Adipocyte (in vitro differentiated cells): ENCODE data around the gene BCL11A.

ENCODE experiments used
- DNase-seq: peaks from one replicate; pipeline ENCODE4 v3.0.0-alpha.2; 2015; ENCODE audit warnings: low read depth
- H3K27me3 ChIP-seq: replicated peaks from 2 replicates; pipeline ENCODE4 v1.7.0; 2013; ENCODE audit warnings: mild to moderate bottlenecking, low read length, moderate library complexity; ENCODE audit not compliant: control insufficient read depth, insufficient read depth
- H3K36me3 ChIP-seq: 2 replicates; pipeline ENCODE4 v1.7.0; 2013; ENCODE audit warnings: low read length, mild to moderate bottlenecking, moderate library complexity; ENCODE audit not compliant: control insufficient read depth, insufficient read depth, severe bottlenecking
- H3K4me1 ChIP-seq: 2 replicates; pipeline ENCODE4 v1.7.0; 2013; ENCODE audit warnings: mild to moderate bottlenecking, low read length, moderate library complexity; ENCODE audit not compliant: control insufficient read depth, insufficient read depth
- H3K4me3 ChIP-seq: 2 replicates; pipeline ENCODE4 v1.7.0; 2013; ENCODE audit warnings: mild to moderate bottlenecking, low read length, moderate library complexity
- H3K9ac ChIP-seq: 2 replicates; pipeline ENCODE4 v1.7.0; 2013; ENCODE audit warnings: mild to moderate bottlenecking, low read length, moderate library complexity
- H3K9me3 ChIP-seq: 2 replicates; pipeline ENCODE4 v1.7.0; 2013; ENCODE audit warnings: mild to moderate bottlenecking, low read length, moderate library complexity; ENCODE audit not compliant: control insufficient read depth

Gene BCL11A

DNA sequence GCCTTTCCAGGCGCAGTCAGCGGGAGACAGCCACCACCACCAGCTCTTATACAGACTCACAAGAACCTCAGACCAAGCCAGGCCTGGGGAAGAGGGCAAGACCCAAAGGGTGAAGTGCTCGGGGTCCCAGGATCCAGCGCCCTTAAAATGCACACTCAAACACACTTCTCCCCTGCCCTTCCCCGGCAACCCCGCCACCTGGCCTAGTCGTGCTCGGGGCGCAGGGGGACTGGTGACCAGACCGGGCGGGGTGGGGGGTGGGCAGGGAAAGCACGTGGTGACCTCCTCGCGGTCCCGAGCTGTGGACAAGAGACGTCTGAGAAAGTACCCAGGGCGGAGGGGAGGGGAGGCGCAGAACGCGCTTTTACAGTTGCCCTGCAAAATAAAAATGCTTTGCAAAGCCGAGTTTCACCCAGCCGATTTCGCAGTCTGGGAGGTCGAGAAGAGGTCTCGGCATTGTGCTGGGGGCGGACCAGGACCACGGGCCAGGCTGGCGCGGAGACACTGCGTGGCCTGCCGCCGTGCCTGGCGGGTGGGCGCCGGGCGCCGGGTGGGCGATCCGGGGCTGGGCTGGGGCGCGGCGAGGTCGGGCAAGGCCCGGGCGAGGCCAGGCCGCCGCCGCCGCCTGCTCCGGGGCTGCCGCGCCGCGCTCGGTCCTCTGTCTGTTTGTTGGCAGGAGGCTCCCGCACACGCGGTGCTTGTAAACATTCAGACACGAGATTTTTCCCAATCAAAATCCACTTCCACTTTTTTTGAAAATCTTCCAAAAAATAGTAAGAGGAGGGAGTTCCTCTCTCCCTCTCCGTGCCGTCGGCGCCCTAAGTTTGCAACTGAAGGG, 2.0 kb downstream of the BCL11A start:
- Histone ChIP-seq H3K9me3 (no peaks in the 10 kb centered on the region), H3K9ac (no peak overlapping the region), H3K4me1 (peaks cover 22% of the 10 kb centered on the region), H3K36me3 (no peaks in the 10 kb centered on the region), H3K4me3 (peak overlapping the region; percentile 17), H3K27me3 (peaks cover 57% of the 10 kb centered on the region)
- DNase-seq = peak; percentile 75

GRCh38 chr2:60550984-60551239, 2.5 kb downstream of the BCL11A start:
- no peak overlapping the region for H3K4me3 ChIP-seq
- no peak overlapping the region for H3K9ac ChIP-seq
- peaks cover 22% of the 10 kb centered on the region for H3K4me1 ChIP-seq
- no peak for DNase-seq
- peaks cover 57% of the 10 kb centered on the region for H3K27me3 ChIP-seq
- H3K9me3 ChIP-seq = no peaks in the 10 kb centered on the region
- H3K36me3 ChIP-seq = no peaks in the 10 kb centered on the region

- no peaks in the 10 kb centered on the region for H3K9me3 ChIP-seq
- no peak overlapping the region for H3K9ac ChIP-seq
- H3K36me3 ChIP-seq = no peaks in the 10 kb centered on the region
- peak; percentile 95 for DNase-seq
- peaks cover 58% of the 10 kb centered on the region for H3K27me3 ChIP-seq
- peak overlapping the region; percentile 87 for H3K4me3 ChIP-seq
- H3K4me1 ChIP-seq = peaks cover 21% of the 10 kb centered on the region
Measured at GRCh38 chr2:60550178-60550983, 3.1 kb downstream of the BCL11A start.

DNA sequence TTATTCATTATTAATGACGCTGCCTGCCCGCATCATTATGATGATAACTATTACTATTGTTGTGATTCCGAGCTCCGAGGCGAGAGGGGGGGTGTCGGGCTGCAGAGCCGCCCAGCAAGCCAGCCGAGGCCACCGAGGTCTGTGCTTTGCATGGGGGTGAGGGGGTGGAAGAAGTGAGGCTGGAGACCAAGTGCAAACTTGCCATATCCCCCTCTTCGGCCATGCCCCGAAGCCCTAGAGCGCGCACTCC, 3.6 kb downstream of the BCL11A start:
- peaks cover 18% of the 10 kb centered on the region for H3K4me1 ChIP-seq
- peaks cover 59% of the 10 kb centered on the region for H3K27me3 ChIP-seq
- peak overlapping the region; percentile 87 for H3K4me3 ChIP-seq
- no peak overlapping the region for H3K9ac ChIP-seq
- no peak for DNase-seq
- no peaks in the 10 kb centered on the region for H3K9me3 ChIP-seq
- H3K36me3 ChIP-seq = no peaks in the 10 kb centered on the region

DNA sequence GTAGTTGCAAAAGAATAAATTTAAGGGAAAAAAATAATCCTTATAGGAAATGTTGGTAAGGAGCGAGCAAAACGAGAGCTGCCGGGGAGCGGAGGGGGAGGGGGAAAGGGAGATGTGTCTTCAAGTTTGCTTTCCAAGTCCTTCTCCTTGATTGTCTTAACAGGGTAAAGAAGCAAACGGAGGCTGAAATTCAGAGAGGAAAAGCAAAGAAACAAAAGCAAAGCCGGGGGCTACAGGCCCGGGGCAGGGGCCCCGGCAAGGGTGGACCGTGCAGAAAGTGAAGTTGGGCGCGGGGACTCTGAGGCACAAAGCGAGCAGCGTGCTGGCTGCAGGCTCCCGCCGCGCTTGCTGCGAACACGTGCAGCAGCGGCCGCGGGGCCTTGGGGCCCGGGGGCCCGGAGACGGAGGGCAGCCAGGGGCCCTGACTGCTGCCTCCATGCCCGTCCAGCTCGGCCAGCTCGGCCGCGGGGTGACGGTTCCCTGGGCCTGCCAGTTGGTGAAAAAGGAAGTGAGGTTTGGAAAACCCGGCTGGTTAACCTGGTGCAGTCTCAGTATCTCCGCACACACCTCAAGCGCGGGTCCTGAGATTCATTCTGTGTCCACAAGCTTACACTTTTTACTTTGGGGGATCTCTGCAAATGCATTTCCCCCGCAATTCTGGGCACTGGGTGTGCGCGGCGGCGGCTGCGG, 4.1 kb downstream of the BCL11A start:
- Histone ChIP-seq H3K9ac (no peak overlapping the region), H3K36me3 (no peaks in the 10 kb centered on the region), H3K4me3 (peak overlapping the region; percentile 87), H3K9me3 (no peaks in the 10 kb centered on the region), H3K27me3 (peaks cover 59% of the 10 kb centered on the region), H3K4me1 (peaks cover 13% of the 10 kb centered on the region)
- DNase-seq = peak; percentile 63

- H3K4me1 ChIP-seq = peaks cover 10% of the 10 kb centered on the region
- H3K9me3 ChIP-seq = no peaks in the 10 kb centered on the region
- H3K36me3 ChIP-seq = no peaks in the 10 kb centered on the region
- DNase-seq = no peak
- H3K9ac ChIP-seq = no peak overlapping the region
- peaks cover 64% of the 10 kb centered on the region for H3K27me3 ChIP-seq
- no peak overlapping the region for H3K4me3 ChIP-seq
Measured at GRCh38 chr2:60548845-60549237, 4.6 kb downstream of the BCL11A start.

DNA sequence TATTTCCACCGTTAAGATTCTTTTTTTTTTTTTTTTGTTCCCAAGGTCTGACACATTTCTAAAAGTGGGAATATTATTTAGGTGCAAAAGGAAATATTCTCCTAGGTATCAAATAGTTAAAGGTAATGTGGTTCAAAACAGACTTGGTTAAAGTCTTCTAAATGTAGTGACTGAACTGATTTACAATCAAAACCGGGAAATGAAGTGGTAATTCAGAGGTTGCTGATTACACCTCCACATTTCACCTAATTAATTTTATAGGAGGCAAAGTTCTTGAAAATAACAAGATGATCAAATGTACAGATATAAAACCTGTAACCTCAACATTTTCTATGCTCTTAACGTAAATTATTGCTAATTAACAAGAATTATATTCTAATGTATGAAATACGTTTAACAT, 5.1 kb downstream of the BCL11A start:
- Histone ChIP-seq H3K4me3 (no peak overlapping the region), H3K9me3 (no peaks in the 10 kb centered on the region), H3K27me3 (peaks cover 67% of the 10 kb centered on the region), H3K4me1 (peaks cover 10% of the 10 kb centered on the region), H3K9ac (no peak overlapping the region), H3K36me3 (no peaks in the 10 kb centered on the region)
- DNase-seq = no peak

DNA sequence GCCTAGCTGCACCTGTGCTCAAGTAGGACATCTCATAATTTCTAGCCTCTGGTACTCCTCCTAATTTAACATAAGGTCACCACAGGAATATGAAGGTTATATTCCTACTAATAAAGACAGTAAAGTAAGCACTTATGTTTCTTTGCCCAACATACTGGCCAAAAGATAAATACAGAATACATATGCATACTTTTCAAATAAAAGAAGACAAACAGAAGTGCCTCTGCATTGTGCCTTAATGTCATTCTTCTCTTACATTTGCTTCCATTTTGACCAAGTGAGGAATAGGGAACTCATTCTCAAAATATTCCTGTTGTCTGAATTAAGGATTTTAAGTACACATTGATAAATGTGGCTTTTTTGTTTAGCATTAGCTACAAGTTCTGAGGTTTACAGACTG, 5.6 kb downstream of the BCL11A start:
- Histone ChIP-seq H3K27me3 (peaks cover 66% of the 10 kb centered on the region), H3K4me1 (peaks cover 10% of the 10 kb centered on the region), H3K4me3 (no peak overlapping the region), H3K9me3 (no peaks in the 10 kb centered on the region), H3K9ac (no peak overlapping the region), H3K36me3 (no peaks in the 10 kb centered on the region)
- no peak for DNase-seq

DNA sequence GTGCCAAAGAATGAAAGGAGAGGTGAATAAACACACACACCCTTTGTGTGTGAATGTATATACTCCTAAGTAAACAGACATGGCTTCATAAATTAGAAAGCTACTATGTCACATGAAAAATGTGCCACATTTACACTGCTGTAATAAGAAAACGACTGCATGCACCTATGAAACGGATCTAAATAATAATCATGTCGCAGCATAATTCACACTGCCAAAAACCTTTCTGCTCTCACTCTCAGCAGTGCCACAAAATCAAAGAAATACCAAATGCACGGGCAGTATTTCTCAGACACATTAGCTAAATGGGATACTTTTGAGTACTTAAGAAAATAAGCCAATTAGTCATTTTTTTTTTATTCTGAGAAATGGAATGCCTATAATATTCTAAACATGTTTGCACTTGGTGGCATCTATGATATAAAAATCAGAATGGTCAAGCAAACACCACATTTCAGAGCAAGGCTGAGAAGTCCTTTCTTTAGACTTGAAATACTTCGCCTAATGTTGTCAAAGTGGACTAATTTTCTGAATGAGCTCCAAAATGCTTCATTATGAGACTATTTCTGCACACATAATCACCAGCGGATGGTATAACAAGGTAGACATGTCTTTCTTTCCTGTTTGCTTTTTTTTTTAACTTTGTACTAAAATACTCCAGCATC, 6.6 kb downstream of the BCL11A start:
- Histone ChIP-seq H3K4me3 (no peak overlapping the region), H3K4me1 (peaks cover 10% of the 10 kb centered on the region), H3K9ac (no peak overlapping the region), H3K27me3 (peaks cover 61% of the 10 kb centered on the region), H3K36me3 (no peaks in the 10 kb centered on the region), H3K9me3 (no peaks in the 10 kb centered on the region)
- no peak for DNase-seq

GRCh38 chr2:60544954-60545560, 8.4 kb downstream of the BCL11A start:
- H3K27me3 ChIP-seq = peaks cover 68% of the 10 kb centered on the region
- DNase-seq = no peak
- no peak overlapping the region for H3K4me3 ChIP-seq
- peaks cover 10% of the 10 kb centered on the region for H3K4me1 ChIP-seq
- H3K9ac ChIP-seq = no peak overlapping the region
- H3K36me3 ChIP-seq = no peaks in the 10 kb centered on the region
- H3K9me3 ChIP-seq = no peaks in the 10 kb centered on the region

- H3K9ac ChIP-seq = no peak overlapping the region
- H3K27me3 ChIP-seq = peaks cover 67% of the 10 kb centered on the region
- no peaks in the 10 kb centered on the region for H3K36me3 ChIP-seq
- no peak for DNase-seq
- no peak overlapping the region for H3K4me3 ChIP-seq
- no peaks in the 10 kb centered on the region for H3K9me3 ChIP-seq
- no peaks in the 10 kb centered on the region for H3K4me1 ChIP-seq
Measured at GRCh38 chr2:60544062-60544461, 9.4 kb downstream of the BCL11A start.
